ENCODE data around the gene CXXC1.
"Not testable (repeated sequence)": the region's sequence is repeated elsewhere in the genome, so short reads cannot be mapped to it uniquely, and the experiment has no call there.

Gene CXXC1

DNA sequence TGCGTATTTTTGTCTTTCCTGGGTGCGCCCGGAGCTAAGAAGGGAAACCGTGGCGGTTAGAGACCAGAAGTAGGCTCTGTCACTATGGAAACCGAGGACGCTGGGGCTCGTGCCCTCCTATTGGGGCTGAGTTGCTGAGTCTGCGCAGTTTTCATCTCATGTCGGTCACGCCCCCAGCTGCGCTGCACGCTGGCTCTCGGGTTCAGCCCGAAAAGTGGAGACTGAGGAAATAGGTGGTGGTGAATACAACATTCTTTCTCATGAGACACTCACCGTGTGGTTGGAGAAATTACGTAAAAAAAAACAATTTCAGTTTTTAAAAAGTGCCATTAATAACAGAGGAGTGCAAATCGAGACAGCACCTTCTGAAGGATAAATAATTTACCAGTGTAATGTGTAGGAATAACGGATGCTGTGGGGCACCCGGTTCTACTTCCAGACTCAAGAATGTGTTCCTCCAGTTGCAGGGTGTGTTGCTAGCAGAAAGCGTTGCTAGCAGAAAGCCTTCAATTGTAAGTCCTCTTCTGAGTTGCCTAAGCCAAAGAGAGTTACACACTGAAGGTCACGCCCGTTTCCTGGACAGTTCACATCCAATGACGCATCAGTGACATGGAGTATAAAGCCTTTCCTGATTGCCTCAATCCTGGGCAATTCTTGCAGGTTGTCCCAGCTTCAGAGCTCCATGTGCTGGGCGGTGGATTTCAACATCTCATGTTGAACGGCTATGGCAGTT is 20.4 kb upstream of the CXXC1 start:
- ATAC-seq (ENCODE audit: low read depth) (peak; percentile 98), DNase-seq (ENCODE audit: low spot score in 2 of 2) (peak; percentile 74 to 80)
- Mint-ChIP-seq H3K4me3 (peak overlapping the region; percentile 89), H3K36me3 (no peaks in the 10 kb centered on the region), H3K4me1 (peaks cover 21% of the 10 kb centered on the region), H3K9me3 (no peaks in the 10 kb centered on the region), H3K27ac (peak overlapping the region; percentile 10), H3K27me3 (no peaks in the 10 kb centered on the region)

GRCh38 chr18:50307400-50307737 is 19.9 kb upstream of the CXXC1 start:
- ATAC-seq (ENCODE audit: low read depth) (peak; percentile 6), DNase-seq (ENCODE audit: low spot score in 2 of 2) (no peak)
- H3K27me3 Mint-ChIP-seq = no peaks in the 10 kb centered on the region
- peaks cover 18% of the 10 kb centered on the region for H3K4me1 Mint-ChIP-seq
- H3K27ac Mint-ChIP-seq = peak overlapping the region; percentile 10
- H3K4me3 Mint-ChIP-seq = peak overlapping the region; percentile 89
- no peaks in the 10 kb centered on the region for H3K9me3 Mint-ChIP-seq
- H3K36me3 Mint-ChIP-seq = no peaks in the 10 kb centered on the region

- Mint-ChIP-seq H3K27ac (peak overlapping the region; percentile 10), H3K36me3 (no peaks in the 10 kb centered on the region), H3K27me3 (no peaks in the 10 kb centered on the region), H3K9me3 (no peaks in the 10 kb centered on the region), H3K4me1 (peaks cover 18% of the 10 kb centered on the region), H3K4me3 (peak overlapping the region; percentile 89)
- DNase-seq (ENCODE audit: low spot score in 2 of 2) = no peak
- ATAC-seq (ENCODE audit: low read depth) = no peak
Measured at GRCh38 chr18:50306944-50307343, 19.5 kb upstream of the CXXC1 start.

DNA sequence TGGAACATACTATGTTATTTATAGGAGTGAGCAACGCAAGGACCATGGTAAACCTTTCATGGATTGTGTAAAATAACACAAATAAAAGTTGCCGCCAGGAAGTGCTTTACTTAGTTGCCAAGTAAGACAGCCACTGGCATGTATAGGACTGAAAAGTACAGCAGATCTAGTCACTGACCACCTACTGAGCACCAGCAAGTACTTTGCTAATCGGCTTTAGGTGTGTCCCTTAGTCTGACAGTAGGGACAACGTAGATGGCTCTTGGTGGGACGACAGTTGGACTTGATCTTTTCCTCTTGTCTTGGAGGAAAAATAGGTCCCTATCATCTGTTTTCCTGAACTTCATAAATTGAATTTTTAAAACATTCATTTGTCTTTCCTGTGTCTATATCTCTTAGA is 13.6 kb upstream of the CXXC1 start:
- no peaks in the 10 kb centered on the region for H3K9me3 Mint-ChIP-seq
- DNase-seq (ENCODE audit: low spot score in 2 of 2) (no peak), ATAC-seq (ENCODE audit: low read depth) (no peak)
- no peak overlapping the region for H3K4me3 Mint-ChIP-seq
- H3K36me3 Mint-ChIP-seq = no peaks in the 10 kb centered on the region
- peaks cover 9% of the 10 kb centered on the region for H3K4me1 Mint-ChIP-seq
- no peak overlapping the region for H3K27ac Mint-ChIP-seq
- peaks cover 3% of the 10 kb centered on the region for H3K27me3 Mint-ChIP-seq

- peaks cover 3% of the 10 kb centered on the region for H3K27me3 Mint-ChIP-seq
- no peak for DNase-seq (ENCODE audit: low spot score in 2 of 2)
- peaks cover 9% of the 10 kb centered on the region for H3K4me1 Mint-ChIP-seq
- no peak for ATAC-seq (ENCODE audit: low read depth)
- H3K4me3 Mint-ChIP-seq = no peak overlapping the region
- H3K27ac Mint-ChIP-seq = no peak overlapping the region
- H3K9me3 Mint-ChIP-seq = no peaks in the 10 kb centered on the region
- H3K36me3 Mint-ChIP-seq = no peaks in the 10 kb centered on the region
Measured at GRCh38 chr18:50299626-50300388, 12.3 kb upstream of the CXXC1 start.

- Mint-ChIP-seq H3K27me3 (peaks cover 3% of the 10 kb centered on the region), H3K4me1 (peaks cover 9% of the 10 kb centered on the region), H3K36me3 (no peaks in the 10 kb centered on the region), H3K4me3 (peak overlapping the region; percentile 82), H3K9me3 (peaks cover 2% of the 10 kb centered on the region), H3K27ac (no peak overlapping the region)
- DNase-seq (ENCODE audit: low spot score in 2 of 2) = no peak
- no peak for ATAC-seq (ENCODE audit: low read depth)
Measured at GRCh38 chr18:50298443-50299284, 11.2 kb upstream of the CXXC1 start.

DNA sequence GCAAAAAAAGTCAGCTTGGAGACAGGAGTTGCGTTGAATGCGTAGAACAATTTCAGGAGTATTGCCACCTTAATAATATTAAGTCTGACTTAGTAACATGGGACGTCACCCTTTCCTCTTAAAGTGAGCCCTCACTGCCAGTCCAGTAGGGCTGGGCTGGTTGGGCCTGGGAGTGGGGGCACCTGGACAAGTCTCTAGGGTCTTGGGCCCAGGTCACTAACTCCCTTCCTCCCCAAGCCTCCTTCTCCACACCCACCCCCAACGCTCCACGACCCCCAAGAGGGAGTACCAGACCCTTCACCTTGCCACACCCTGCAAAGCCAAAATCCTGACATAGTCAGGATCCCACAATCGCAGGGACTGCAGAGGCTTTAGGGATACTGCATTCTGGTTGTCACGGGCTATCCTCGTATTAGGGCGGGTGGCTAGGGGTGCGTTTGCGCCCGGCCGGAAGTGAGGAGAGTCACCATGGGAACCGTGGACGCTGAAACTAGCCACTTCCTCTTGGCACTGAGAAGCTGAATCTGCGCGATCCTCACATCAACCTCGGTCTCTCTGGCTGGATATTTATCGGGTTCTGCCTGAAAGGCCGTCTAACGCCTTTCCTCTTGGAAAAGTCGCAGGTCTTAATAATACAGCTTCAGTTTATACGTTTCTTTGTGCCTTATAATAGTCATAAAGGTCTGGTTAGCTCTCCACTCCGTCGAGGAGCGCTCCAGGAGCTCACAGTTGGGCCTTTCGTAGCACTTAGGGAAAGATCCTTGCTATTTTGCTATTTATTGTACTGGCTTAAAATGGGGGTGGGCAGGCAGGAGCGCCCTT is 10.3 kb upstream of the CXXC1 start:
- peak; percentile 80 to 83 for DNase-seq (ENCODE audit: low spot score in 2 of 2)
- no peaks in the 10 kb centered on the region for H3K36me3 Mint-ChIP-seq
- H3K9me3 Mint-ChIP-seq = peaks cover 2% of the 10 kb centered on the region
- peak overlapping the region; percentile 82 for H3K4me3 Mint-ChIP-seq
- peak; percentile 100 for ATAC-seq (ENCODE audit: low read depth)
- peaks cover 3% of the 10 kb centered on the region for H3K27me3 Mint-ChIP-seq
- peaks cover 9% of the 10 kb centered on the region for H3K4me1 Mint-ChIP-seq
- peak overlapping the region; percentile 68 for H3K27ac Mint-ChIP-seq

DNA sequence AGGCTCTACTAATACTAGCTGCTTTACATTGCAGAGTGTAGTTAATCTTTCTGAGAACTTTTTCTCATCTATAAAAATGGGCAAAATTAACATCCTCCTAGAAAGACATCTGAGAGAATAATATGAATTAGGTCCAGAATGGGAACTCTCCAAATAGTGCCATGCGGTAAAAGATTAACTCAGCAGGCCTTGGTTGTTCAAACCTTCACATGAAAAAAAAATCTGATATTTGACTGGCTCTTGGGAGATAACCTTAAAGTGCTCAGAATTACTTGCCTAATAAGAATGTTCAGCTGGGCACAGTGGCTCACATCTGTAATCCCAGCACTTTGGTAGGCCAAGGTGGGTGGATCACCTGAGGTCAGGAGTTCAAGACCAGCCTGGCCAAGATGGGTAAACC is 5.5 kb upstream of the CXXC1 start:
- H3K9me3 Mint-ChIP-seq = peaks cover 2% of the 10 kb centered on the region
- H3K27me3 Mint-ChIP-seq = no peaks in the 10 kb centered on the region
- peaks cover 10% of the 10 kb centered on the region for H3K4me1 Mint-ChIP-seq
- H3K4me3 Mint-ChIP-seq = no peak overlapping the region
- H3K27ac Mint-ChIP-seq = no peak overlapping the region
- DNase-seq (ENCODE audit: low spot score in 2 of 2) = no peak
- ATAC-seq (ENCODE audit: low read depth) = no peak
- no peaks in the 10 kb centered on the region for H3K36me3 Mint-ChIP-seq

- Mint-ChIP-seq H3K4me1 (peaks cover 20% of the 10 kb centered on the region), H3K9me3 (peaks cover 2% of the 10 kb centered on the region), H3K4me3 (peak overlapping the region; percentile 69), H3K36me3 (peaks cover 23% of the 10 kb centered on the region), H3K27ac (peak overlapping the region; percentile 4), H3K27me3 (no peaks in the 10 kb centered on the region)
- no peak for ATAC-seq (ENCODE audit: low read depth)
- no peak for DNase-seq (ENCODE audit: low spot score in 2 of 2)
Measured at GRCh38 chr18:50289108-50289443, 1.6 kb upstream of the CXXC1 start.

- peaks cover 20% of the 10 kb centered on the region for H3K4me1 Mint-ChIP-seq
- ATAC-seq (ENCODE audit: low read depth); DNase-seq (ENCODE audit: low spot score in 2 of 2); H3K27me3 Mint-ChIP-seq; H3K9me3 Mint-ChIP-seq: not testable (repeated sequence)
- H3K36me3 Mint-ChIP-seq = peaks cover 28% of the 10 kb centered on the region
- peak overlapping the region; percentile 85 for H3K27ac Mint-ChIP-seq
- peak overlapping the region; percentile 97 for H3K4me3 Mint-ChIP-seq
Measured at GRCh38 chr18:50288348-50289107, 1.0 kb upstream of the CXXC1 start.

DNA sequence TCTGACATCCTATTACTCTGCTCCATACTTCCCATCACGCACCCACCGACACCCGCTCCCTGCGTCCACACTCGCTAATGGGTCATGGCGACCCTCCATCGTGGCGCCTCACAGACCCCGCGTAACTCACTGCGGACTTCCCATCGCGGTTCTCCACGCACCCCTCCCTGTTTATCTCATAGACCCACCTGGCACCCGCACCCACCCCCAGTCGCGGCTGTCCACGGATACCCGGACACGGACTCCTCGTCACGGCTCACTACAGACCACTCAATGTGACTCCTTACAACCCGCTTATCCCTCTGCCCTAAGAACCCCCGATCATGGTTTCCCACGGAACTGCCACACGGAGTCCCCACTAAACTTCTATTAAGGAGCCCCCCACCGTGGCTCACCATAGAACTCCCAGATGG is 458 bp downstream of the CXXC1 start:
- Mint-ChIP-seq H3K27me3 (no peaks in the 10 kb centered on the region), H3K9me3 (peaks cover 2% of the 10 kb centered on the region), H3K4me3 (peak overlapping the region; percentile 97), H3K27ac (peak overlapping the region; percentile 85), H3K36me3 (peaks cover 39% of the 10 kb centered on the region), H3K4me1 (peaks cover 22% of the 10 kb centered on the region)
- ATAC-seq (ENCODE audit: low read depth) (no peak), DNase-seq (ENCODE audit: low spot score in 2 of 2) (no peak)

GRCh38 chr18:50286391-50287027 is 983 bp downstream of the CXXC1 start:
- Mint-ChIP-seq H3K4me1 (peaks cover 22% of the 10 kb centered on the region), H3K27ac (peak overlapping the region; percentile 85), H3K9me3 (peaks cover 2% of the 10 kb centered on the region), H3K27me3 (no peaks in the 10 kb centered on the region), H3K36me3 (peaks cover 41% of the 10 kb centered on the region), H3K4me3 (peak overlapping the region; percentile 97)
- ATAC-seq (ENCODE audit: low read depth) (no peak), DNase-seq (ENCODE audit: low spot score in 2 of 2) (no peak)
